Stimulated activated CD4-positive, alpha-beta T cell treated with anti-CD3 and anti-CD28 coated beads, Interleukin-2, amount 100 ng/mL, for 4 hours (primary cell): Measurements from ENCODE around the gene CACNB3.
"Not testable (repeated sequence)": the region's sequence is repeated elsewhere in the genome, so short reads cannot be mapped to it uniquely, and the experiment has no call there.

Source experiments
- DNase-seq: peaks from one replicate; pipeline ENCODE4 v3.0.0-alpha.2; 2020; ENCODE audit warnings: low read depth

The CACNB3 gene

DNA sequence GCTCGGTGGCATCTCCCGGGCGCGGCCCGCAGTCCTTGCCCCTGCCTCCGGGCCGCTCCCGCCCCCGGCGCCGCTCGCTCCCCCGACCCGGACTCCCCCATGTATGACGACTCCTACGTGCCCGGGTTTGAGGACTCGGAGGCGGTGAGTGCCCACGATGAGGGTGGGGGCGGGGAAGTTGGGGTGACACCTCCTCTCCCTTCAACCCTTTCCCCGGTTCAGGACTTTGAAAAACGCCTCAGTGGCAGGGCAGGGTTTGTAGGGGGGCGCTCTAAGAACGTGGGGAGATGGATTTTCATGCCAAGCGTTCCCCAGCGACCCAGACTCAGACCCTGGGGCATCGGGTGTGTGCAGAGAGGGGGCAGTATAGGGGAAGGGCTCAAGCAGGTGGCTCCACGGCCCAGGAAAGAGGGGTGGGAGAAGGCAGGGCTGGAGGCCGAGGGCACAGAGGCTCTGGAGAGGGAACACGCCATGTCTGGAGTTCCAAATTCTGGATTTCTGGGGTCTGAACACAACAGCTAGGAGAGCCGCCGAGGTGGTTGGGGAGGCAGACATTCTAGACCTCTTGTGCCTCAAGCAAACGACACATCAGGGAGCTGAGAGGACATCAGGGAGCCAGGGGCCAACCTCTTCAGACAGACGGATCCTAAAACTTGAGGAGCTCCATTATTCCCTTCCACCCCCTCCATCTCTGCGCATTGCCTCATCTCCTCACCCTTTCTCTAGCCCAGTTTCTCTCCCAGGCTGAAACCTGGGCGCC, 715 bp downstream of the CACNB3 start:
- peak; percentile 49 for DNase-seq

DNA sequence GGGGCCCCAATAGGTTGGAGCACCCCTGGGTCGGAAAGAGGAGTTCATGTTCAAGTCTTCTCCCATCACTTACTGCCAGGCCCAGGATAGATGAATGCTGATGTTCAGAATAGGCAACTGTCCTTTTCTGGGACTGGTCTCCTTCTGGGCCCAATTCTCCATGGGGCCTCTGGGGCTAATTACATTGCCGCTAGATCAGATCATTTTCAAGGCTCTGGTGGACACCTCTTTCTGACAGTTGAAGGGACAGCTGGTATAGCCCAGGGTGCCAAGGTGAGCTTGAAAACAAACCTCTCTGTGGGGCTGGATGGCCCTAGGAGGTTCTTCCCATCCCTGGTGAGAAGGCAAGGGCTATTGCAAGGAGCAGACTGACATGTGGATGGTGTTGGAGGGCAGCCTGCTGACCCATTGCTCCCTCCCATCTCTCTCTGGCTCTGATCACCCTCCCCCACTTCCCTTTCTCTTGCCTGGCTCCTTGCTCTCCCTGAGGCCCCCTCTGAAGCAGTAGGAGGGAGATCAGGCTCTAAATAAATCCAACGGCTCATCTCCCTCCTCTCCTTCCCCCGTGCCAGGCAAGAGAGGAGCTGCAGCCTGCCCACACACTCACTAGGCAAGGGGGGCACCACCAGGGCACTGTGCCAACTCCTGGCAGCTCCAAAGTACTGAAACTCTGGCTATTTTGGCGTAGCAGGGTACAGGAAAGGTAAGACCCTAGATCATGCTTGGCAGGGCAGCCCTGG, 1.9 kb downstream of the CACNB3 start:
- DNase-seq, result no peak

DNA sequence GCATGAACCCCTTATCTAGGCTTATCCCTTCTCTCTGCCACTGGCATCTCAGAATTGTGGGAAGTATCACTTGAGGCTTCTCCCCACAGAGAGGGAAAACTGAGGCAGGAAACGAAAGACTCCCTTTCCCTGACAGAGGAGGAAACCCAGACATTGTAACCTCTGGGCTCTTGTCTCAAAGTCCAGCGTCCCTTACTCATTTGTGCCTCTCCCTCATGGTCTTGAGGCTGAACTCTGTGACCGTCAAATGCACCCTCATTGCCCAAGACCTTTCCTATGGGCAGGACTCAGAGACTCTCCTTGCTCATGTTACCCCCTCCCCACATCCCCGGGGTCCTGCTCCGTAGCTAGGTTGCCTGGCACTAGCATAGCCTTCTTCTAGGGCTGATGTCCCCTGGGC, 3.8 kb downstream of the CACNB3 start:
- DNase-seq, result no peak

DNA sequence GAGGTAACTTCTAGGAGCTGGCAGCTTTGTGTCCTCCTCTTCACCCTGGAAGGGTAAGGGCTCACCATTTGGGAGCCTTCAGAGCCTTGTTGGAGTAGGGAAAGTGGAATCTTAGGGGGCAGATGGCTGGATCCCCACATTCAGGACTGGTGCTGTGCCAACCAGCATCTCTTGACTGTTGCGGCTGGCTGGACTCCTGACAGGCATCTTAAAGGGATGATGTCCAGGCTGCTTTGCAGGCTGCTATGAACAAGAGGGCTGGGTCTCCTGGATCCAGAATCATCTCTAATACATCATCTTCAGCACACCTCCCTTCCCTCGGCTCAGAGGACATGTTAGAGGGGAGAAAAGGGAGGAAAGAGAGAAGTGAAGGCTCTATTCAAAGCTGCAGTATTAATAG, 4.4 kb downstream of the CACNB3 start:
- DNase-seq, result no peak

DNA sequence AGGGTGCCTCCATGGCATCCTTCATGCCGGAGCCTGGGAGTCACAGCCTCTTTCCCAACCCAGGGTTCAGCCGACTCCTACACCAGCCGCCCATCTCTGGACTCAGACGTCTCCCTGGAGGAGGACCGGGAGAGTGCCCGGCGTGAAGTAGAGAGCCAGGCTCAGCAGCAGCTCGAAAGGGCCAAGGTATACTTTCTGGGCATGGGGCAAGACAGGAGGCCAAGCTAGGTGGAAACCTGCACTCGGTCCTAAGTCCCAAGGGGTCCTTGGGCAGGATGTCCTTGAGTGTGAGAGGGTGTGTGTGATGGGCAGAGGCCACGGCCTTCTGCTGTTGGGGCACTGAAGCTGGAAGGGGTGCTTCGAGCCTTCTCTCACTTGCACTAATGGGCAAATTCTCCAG, 5.0 kb downstream of the CACNB3 start:
- DNase-seq, result no peak

DNA sequence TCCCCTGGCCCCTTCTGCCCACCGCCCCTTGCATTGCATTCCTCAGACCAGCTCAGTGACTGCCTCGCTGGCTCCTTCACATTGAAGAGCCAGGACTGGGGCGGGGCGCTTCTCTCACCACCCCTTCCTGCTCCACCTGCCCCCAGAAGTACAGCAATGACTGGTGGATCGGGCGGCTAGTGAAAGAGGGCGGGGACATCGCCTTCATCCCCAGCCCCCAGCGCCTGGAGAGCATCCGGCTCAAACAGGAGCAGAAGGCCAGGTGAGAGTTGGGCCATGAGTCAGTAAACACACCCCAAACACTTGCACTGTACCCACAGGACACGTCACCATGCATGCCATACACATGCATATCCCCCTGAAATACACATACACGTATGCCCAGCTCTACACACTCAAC, 5.8 kb downstream of the CACNB3 start:
- no peak for DNase-seq

DNA sequence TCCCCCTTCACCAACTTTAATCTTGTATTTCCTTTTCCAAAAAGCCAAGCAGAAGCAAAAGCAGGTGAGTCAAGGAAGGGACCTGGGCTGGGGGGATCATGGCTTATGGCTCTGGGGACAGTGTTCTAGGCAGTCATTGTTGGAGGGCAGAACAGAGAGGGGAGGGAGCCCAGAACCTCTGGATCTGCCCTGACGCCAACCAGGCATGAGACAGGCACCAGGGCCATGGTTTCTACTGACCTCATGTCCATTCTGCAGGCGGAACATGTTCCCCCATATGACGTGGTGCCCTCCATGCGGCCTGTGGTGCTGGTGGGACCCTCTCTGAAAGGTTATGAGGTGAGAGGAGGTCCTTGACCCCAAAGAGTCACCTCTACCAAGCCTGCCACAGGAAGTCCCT, 6.6 kb downstream of the CACNB3 start:
- DNase-seq, result no peak

DNA sequence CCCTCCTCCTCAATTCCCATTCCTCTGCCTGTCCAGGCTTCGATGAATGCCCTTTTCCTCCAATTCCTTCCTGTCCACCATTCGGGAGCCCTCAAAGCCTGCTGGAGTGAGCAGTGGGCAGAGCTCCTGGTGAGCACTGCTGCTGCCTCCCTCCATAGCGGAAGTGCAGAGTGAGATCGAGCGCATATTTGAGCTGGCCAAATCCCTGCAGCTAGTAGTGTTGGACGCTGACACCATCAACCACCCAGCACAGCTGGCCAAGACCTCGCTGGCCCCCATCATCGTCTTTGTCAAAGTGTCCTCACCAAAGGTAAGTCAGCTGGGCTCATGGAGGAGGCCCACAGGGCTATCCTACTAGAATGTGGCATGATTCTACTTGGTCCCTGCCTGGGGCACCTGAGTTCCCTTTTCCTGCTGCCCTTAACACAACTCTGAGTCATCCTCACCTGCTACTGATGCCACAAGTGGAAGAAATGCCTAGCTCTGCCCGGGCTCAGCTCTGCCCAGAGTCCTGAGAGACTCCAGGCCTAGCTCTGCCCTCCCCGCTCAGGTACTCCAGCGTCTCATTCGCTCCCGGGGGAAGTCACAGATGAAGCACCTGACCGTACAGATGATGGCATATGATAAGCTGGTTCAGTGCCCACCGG, 8.0 kb downstream of the CACNB3 start:
- no peak for DNase-seq

DNA sequence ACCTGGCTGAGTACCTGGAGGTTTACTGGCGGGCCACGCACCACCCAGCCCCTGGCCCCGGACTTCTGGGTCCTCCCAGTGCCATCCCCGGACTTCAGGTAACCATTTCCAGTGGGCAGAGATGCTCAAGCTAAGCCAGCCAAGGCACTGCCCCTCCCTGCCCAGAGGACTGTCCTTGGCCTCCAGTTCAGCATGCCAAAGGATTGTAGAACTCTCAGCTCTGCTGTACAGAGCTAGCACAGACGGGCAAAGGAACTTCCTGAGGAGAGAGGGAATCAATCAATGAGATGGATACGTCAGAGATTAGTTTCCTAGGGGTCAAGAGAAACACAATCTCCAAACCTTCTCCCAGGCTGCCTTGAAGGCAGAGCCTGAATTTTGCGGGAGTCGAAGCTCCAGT, 8.7 kb downstream of the CACNB3 start:
- DNase-seq, result no peak

DNA sequence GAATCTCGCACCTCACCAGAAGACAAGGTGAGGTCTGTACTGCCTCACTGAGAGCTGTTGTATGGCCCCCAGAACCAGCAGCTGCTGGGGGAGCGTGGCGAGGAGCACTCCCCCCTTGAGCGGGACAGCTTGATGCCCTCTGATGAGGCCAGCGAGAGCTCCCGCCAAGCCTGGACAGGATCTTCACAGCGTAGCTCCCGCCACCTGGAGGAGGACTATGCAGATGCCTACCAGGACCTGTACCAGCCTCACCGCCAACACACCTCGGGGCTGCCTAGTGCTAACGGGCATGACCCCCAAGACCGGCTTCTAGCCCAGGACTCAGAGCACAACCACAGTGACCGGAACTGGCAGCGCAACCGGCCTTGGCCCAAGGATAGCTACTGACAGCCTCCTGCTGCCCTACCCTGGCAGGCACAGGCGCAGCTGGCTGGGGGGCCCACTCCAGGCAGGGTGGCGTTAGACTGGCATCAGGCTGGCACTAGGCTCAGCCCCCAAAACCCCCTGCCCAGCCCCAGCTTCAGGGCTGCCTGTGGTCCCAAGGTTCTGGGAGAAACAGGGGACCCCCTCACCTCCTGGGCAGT, 9.3 kb downstream of the CACNB3 start:
- DNase-seq, result no peak

DNA sequence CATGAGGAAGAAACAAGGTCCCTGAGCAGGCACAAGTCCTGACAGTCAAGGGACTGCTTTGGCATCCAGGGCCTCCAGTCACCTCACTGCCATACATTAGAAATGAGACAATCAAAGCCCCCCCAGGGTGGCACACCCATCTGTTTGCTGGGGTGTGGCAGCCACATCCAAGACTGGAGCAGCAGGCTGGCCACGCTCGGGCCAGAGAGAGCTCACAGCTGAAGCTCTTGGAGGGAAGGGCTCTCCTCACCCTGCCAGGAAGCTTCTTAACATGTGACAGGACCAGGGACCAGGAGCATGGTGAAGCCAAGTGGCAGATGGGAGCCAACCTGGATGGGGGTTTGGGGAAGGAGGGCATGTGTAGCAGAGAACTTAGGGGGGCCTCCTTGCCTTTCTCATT, 10.0 kb downstream of the CACNB3 start:
- no peak for DNase-seq

DNA sequence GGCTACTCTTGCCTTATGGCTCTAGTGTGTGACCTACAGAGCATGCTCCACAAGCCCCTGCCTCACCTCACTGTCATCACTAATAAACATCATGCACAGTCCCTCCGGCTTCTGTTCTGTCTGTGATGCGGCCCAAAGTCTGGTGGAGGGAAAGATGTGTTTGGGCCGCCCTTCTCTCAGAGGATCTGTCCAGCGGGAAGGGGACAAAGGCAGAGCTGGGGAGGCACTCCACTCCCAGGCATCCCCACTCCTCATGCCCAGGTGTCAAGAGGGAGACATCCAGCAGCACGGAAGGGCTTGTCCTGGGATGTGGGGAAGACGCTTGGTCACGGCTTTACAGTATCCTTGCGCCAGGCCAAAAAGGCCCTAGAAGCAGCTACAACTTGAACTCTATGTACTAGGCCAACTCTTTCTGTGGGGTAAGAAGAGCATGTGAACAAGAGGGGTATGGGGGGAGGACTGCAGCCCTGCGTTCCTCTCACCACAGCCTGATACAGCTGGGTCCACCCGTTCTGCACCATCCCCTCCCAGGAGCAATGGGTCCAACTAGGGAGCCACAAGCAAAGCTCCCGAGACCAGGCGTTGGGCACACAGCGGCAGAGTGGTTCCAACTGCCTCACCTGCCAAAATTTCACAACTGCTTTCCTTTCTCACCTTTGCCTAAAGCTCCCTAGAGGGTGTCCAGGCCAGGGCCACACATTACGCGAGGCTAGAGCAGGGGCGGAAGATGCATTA, 10.7 kb downstream of the CACNB3 start:
- no peak for DNase-seq

DNA sequence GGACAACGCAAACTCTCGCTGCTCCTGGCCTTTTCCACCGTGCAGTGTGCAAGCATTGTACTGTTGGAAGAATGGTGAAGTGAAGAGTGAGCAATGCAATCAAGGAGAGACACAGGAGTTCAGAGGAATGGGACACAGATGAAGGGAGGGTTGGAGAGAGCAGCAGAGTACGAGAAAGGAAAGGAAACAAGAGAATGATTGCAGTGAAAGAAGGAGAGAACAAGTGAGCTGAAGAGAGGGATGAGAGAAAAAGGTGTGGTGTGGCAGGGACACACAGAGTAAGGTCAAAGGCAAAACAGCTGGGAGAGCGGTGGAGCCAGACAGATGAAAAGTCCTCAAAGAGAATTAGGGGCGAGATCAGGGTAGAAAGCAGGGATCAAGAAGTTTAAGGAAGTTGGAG, 13.0 kb downstream of the CACNB3 start:
- DNase-seq, result no peak

DNA sequence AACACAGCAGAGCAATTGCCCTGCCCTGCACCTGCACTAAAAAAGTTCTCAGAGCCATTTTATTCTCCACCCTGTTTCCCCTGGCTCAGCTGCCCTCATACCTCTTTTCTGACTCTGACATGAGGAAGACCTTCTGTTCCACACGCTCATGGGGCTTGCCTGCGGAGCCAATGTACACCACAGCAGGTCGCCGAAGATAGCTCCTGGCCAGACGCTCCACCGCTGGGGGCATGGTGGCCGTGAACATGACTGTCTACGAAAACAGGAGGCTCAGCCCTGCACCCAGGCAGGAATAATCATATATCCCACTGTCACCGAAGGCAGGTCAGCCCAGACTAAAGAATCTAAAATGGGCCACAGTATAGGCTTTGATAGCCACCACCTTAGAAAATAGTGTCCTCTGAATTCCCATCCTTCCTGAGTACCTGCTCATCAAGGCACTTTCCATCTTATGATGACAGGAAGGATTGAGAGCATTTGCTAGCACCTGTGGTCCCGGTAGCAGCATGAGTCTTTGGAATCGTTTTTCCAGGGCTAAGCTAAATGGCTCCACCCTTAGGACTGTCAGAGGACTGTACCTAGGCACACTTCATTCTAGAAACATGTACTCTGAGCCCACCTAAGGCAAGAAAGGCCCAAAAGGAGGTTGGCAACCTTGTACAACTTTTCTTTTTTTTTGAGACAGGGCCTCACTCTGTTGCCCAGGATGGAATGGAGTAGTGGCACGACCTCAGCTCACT, 14.2 kb downstream of the CACNB3 start:
- DNase-seq, result no peak

DNA sequence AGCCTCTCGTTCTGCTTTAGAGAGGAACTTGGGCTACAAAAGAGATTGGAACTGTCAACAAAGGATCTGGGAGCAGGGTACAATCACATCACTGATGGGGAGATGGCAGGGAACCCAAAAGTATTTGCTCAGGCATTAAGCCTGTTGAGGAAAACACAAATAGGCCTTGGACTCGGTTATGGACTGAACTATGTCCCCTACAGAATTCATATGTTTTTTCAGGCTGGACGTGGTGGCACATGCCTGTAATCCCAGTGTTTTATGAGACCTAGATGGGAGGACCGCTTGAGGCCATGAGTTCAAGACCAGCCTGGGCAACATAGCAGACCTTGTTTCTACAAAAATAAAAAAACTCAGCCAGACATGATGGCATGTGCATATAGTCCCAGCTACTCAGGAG, 19.8 kb downstream of the CACNB3 start:
- DNase-seq, result no peak

DNA sequence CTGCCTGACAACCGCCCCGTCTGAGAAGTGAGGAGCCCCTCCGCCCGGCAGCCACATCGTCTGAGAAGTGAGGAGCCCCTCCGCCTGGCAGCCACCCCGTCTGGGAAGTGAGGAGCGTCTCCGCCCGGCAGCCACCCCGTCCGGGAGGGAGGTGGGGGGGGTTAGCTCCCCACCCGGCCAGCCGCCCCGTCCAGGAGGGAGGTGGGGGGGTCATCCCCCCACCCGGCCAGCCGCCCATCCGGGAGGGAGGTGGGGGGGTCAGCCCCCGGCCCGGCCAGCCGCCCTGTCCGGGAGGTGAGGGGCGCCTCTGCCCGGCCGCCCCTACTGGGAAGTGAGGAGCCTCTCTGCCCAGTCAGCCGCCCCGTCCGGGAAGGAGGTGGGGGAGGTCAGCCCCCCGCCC, 23.7 kb downstream of the CACNB3 start:
- not testable (repeated sequence) for DNase-seq

DNA sequence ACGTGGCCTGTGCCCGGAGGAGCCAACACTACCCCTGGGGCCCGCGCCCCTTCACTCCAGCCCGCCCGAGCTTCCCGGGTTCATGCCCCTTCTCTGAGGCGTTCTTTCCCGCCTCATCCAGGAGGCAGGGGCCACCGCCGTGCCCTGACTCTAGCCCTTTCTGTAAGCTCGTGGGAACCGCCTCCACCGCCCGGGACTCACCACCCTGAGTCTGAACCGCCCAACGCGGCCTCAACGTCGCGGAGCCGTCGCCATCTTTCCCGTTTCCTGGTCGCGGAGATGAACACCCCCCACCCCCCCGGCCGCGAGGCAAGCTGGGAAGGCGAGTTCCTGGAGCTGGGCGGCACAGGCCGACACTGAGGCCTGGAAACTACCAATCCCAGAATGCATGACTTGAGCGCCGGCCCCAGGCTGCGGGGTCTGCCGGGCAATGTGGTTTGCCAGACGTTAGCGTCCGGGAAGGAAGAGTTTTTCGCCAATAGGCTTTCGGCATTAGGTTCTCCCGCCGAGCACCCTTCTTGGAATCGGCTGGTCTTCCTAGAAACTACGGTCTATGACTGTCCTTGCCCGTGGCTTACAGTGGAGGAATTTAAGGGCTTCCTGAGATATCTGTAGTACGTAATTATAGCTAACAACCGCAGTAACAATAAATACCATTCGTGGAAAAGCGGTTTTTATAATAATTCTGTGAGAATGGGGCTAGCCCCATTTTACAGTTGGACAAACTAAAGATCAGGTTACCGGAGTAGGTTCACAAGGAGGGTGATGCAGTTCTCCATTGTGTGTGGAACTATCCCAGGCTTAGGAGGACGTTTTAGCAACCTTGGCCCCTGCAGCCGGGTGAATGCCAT, 33.8 kb downstream of the CACNB3 start, which contains the start of gene DDX23:
TSS of gene DDX23 (minus strand) at position 281 of the 851 bp plus-strand sequence. CDS start 6,381 bp downstream, outside the sequence.
- peak; percentile 90 for DNase-seq

DNA sequence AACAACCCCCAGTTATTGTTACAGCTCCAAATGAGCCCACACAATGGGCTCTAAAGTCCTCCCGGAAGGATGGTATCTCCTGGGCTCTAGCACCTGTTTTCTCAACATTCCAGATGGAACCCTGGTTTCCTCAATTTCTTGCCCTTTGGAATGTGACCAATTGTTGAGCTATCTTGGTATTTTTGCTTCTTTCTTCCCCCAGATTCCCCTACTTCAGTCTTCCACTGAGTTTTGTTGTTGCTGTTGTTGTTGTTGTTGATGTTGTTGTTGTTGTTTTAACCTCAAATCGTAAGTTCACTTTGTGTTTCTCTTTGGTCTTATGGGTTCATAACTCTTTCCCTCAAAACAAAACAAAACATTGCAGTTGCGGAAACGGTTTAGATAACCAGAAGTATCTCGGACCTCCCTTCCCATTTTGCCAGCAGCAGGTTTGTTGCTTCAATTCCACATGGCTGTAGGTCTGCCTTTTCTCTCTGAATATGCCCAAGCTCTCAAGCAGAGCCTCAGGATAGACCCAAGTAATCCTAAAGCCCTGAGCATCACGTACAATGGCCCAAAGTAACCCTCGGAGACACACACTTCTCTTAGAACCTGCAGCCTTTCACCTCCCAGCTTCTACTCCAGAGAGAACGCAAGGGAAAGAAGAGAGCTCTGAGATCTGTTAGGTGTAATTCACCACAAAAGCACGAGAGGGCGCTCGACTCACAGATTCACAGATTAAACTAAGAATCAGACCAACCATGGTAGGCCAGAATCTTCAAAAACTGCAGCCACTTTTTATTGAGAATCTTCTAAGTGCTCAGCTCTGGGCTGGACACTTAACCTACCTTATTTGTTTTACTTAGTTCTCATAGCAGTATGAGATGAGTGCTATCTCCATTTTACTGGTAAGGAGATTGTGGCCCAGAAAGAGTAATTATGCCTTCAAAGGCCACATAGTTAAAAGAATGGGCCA, 34.7 kb downstream of the CACNB3 start:
- peak; percentile 79 for DNase-seq

DNA sequence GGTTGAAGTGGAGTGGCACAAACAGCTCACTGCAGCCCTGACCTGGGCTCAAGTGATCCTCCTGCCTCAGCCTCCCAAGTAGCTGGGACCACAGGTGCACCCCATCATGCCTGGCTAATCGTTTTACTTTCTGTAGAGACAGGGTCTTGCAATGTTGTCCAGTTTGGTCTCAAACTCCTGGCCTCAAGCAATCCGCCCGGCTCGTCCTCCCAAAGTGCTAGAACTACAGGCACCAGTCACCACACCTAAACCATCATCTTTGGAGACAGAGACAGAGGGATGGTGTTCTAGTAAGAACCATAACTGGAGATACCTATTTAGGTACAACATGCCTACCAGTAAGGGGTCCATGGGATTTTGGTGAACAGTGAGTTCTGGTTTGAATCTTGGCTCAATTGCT, 36.2 kb downstream of the CACNB3 start:
- DNase-seq, result no peak
